NCI-H187 (cell line): ENCODE results near the gene RAD51.
"Not testable (repeated sequence)": the region's sequence is repeated elsewhere in the genome, so short reads cannot be mapped to it uniquely, and the experiment has no call there.

ENCODE experiments used
- DNase-seq, 2 experiments: peaks; one replicate each; lab custom pipeline; 2025; lab: John Stamatoyannopoulos, UW

The RAD51 gene

GRCh38 chr15:40694688-40695468 lies at the start of gene RAD51:
Gene RAD51, plus strand, starts transcription at chr15:40695174. Its CDS starts 3,585 bp downstream, at chr15:40698759.
- DNase-seq = peak; percentile 9 to 61

- DNase-seq = no peak
These were observed 47.5 kb upstream of the RAD51 start for GRCh38 chr15:40647523-40647922.

- DNase-seq = no peak
These were observed 44.5 kb upstream of the RAD51 start for GRCh38 chr15:40650479-40650878.

GRCh38 chr15:40660686-40661085 lies 34.3 kb upstream of the RAD51 start:
- no peak for DNase-seq

- DNase-seq = no peak
These were observed 30.1 kb upstream of the RAD51 start for GRCh38 chr15:40664909-40665308.

GRCh38 chr15:40676290-40676689 lies 18.7 kb upstream of the RAD51 start:
- not testable (repeated sequence) for DNase-seq

GRCh38 chr15:40676906-40677305 lies 18.1 kb upstream of the RAD51 start:
- DNase-seq = not testable (repeated sequence)

- no peak for DNase-seq
These were observed 14.8 kb upstream of the RAD51 start for GRCh38 chr15:40680151-40680550.

- not testable (repeated sequence) for DNase-seq
These were observed 14.0 kb upstream of the RAD51 start for GRCh38 chr15:40680959-40681358.

- no peak for DNase-seq
These were observed 10.6 kb upstream of the RAD51 start for GRCh38 chr15:40684381-40684780.

- no peak for DNase-seq
These were observed 9.6 kb upstream of the RAD51 start for GRCh38 chr15:40685376-40685775.

GRCh38 chr15:40688932-40689799 lies 5.8 kb upstream of the RAD51 start:
- DNase-seq = no peak

GRCh38 chr15:40691737-40692136 lies 3.2 kb upstream of the RAD51 start:
- no peak for DNase-seq

- DNase-seq = no peak
These were observed 878 bp upstream of the RAD51 start for GRCh38 chr15:40693904-40694687.

- DNase-seq = no peak
These were observed 506 bp downstream of the RAD51 start for GRCh38 chr15:40695469-40695890.

- no peak for DNase-seq
These were observed 1.3 kb downstream of the RAD51 start for GRCh38 chr15:40696228-40696627.

GRCh38 chr15:40697916-40698315 lies 2.9 kb downstream of the RAD51 start:
- DNase-seq = no peak

- no peak for DNase-seq
These were observed 7.1 kb downstream of the RAD51 start for GRCh38 chr15:40702077-40702476.

- DNase-seq = no peak
These were observed 11.1 kb downstream of the RAD51 start for GRCh38 chr15:40706121-40706520.

GRCh38 chr15:40714144-40714543 lies 19.2 kb downstream of the RAD51 start:
- DNase-seq = no peak

GRCh38 chr15:40716165-40716564 lies 21.2 kb downstream of the RAD51 start:
- DNase-seq = no peak

GRCh38 chr15:40721701-40722100 lies 26.7 kb downstream of the RAD51 start:
- DNase-seq = no peak
